GM21529 (cell line): ENCODE measurements around the gene PLPPR5.
"Not testable (repeated sequence)": the region's sequence is repeated elsewhere in the genome, so short reads cannot be mapped to it uniquely, and the experiment has no call there.

Experiments used
- ATAC-seq: cut with Tn5 transposase; IDR thresholded peaks from one replicate; pipeline ENCODE4 v1.9.1; 2021; ENCODE audit not compliant: unreplicated experiment

Gene PLPPR5

DNA sequence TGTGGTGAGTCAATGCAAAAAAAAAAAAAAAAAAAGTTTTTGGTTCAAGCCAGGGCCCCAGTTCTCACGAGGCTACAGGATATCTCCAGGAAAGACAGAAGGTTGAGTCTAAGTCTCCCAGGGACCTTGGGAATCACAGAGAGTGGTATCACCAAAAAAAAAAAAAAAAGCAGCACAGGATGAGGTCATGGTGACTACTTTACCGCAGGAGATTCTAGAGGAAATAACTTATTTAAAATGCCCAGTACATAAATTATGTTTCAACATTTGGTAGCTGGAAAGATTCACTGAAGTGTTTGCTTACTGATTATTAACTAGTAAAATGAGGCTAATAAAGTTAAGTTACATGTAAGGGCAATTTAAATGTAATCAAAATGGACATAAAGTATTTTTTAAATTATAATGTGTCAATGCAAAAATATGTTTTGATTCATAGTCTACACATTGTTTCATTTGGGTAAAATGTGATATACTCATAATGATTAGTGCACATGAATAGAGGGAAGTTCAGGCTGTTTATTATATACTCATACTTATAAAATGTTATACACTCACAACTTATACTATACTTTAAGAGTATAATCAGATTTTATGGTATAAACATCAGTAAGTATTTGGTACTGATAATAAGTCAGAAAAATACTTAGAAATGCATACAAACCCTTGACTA is 84.1 kb downstream of the PLPPR5 start:
- no peak for ATAC-seq

DNA sequence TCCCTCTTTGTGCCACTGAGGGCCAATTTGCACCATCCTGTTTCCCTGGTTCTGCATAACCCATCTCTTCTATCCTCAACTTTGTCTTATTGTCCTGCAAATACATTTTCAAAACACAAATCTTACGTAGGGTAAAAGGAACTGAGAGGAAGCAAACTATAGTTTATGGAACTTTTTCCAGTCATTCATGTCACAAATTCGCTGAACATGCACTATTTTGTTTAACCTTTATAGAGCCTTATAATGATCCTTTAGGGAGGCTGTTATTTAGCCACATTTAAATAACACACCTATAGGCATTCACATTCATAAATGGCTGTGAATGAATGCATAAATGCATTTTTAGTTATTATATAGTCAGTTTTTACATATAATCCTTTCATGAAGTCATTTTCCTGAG is 85.0 kb downstream of the PLPPR5 start:
- ATAC-seq: no peak

DNA sequence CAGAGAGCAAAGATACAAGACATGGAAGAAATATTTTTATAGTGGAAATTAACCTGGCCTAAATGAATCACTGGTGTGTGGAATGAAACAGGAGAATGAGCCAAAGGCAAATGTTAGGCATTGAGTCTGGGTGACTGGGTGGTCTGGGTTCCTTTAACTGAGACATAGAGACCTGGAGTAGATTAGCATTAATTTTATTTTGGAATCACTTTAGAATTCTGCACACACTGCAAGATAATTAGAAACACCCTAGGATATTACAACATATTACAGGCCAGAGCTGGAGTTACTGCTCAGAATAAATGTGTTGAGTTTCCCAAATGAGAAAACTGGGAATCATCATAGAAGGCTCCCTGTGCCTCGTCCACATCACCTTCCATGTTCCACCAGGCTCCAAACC is 85.5 kb downstream of the PLPPR5 start:
- ATAC-seq: no peak

DNA sequence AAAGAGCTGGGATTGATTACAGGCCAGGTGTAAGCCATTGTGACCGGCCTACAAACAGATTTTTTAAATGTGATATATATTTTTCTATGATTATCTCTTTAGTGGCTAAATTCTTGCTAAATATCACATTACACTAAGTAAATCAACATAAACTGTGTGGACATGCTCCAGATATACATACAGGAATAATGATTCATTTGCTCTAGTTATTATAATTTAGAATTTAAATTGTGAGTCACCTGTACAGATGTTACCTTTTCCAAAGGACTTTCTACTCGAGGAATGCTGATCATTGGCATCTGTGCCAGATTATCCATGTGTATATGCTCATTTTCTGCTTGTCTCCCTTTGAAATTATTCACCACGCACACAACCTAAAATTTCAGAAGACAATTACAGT is 90.1 kb downstream of the PLPPR5 start:
- no peak for ATAC-seq

DNA sequence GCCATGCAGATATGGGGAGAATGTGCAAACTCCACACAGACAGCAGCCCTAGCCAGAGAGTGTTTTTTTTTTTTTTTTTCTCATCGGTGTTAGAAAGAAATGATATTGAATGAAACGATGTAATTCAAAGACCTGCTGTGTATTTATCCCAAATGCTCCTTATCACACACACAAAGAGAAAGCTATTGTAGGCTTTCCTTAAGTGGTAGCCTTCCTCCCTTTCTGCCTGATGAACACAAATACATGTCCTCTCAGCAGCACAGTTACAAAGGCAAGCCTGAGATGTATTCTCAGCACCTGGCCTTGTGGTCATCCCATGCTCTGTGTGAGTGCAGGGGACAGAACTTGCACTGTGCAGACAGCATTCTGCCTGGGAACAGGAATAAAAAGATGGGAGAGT is 93.8 kb downstream of the PLPPR5 start:
- ATAC-seq: no peak

DNA sequence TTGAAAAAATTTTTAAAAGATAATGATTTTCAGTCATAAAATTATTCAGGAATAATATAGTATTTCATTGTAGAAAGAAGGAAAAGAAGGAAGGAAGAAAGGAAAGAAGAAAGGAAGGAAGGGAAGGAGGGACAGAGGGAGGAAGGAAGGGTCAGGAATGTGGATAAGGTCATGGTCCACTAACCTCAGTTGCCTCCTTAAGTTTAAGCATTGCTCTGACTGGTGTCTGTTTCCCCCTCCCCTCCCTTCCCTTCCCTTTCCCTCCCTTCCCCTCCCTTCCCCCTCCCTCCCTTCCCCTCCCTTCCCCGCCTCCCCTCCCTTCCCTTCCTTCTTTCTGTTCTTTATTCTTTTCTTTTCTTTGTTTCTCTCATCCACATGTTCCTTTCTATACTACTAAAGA is 95.7 kb downstream of the PLPPR5 start:
- no peak for ATAC-seq

DNA sequence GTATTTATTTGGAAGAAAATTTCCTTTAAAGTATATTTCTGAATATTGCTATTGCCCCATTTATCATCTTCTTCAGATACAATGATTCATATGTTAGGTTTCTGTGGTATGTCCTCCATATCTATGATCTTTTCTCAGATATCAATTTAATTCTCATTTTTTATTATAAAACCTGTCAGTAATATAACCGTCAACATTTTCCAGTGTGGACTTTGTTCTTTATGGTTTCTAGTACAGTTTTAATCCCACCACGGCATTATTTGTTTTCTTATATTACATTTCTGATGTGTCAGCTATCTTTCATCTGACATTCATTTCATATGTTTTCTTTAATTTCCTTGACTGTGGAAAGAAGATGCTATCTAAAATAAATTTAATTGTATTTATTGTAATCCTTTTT is 97.9 kb downstream of the PLPPR5 start:
- ATAC-seq: no peak

DNA sequence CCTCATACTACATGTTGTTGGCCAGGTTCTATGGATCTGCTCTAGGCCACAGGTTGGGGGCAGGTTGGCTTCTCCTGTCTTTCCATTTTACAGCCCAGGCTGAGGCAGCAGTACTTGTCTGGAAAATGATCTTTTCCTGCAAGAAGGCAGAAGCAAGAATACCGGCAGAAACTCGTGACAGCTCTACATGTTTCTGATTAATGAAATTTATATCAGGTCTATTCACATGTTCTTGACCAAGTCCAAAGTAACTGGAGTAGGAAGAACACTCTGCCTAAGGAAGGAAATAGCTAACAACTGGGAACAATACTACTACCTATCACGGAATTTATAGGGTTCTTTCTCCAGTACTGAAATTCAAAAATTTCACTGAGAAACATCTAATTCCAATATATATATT is 98.3 kb downstream of the PLPPR5 start:
- ATAC-seq: no peak

DNA sequence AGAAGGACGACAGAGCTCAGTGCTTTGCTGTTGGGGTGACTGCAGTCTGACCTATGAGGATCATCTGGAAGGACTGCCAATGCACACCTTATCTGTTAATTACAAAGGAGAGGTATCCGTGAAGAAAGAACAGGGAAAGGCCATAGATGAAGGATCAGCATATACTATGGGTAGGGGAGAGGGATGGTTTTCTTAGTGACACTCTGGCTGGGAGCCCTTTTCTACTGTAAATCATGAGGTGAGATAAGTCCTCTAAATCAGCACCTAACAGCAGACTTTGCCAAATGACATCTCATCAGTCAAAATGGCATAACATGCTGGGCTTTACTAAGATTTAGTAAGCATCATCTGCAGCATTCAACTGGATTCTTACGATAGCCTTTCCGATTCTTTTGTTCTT is 100.0 kb downstream of the PLPPR5 start:
- ATAC-seq: no peak

DNA sequence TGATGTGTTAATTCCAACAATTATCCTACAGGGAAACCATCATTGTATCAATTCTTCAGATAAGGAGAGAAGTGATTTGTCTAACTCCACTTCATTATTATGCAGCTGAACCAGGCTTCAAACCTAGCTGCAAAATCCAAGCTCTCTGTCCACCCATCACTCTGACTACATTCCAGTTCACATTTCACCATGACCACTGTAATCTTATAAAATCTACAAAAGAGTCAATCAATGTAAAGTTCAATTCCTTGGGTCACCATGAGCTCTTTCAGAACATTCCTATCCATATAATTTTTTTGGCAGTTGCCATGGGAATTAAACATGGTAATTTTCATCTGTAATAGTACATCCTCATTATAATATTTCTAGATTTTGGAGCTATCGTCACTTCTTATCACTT is 100.9 kb downstream of the PLPPR5 start:
- ATAC-seq: no peak

DNA sequence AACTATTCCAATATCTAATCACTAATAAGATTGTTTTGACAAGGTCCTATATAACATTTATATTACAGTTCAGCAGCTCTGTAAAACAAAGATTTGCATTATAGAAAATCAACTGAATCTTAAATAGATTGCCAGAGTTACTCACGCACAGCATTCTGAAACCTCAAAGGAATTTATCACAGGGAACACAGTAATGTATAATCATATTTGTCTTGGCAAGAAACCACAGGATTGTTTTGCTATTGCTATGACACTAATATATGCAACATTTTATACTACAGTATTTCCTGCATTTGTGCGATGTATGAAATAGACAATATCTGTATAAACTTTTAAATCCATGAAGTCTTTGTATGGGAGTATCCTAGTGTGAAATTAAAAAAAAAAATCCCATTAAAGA is 101.4 kb downstream of the PLPPR5 start:
- ATAC-seq: no peak

DNA sequence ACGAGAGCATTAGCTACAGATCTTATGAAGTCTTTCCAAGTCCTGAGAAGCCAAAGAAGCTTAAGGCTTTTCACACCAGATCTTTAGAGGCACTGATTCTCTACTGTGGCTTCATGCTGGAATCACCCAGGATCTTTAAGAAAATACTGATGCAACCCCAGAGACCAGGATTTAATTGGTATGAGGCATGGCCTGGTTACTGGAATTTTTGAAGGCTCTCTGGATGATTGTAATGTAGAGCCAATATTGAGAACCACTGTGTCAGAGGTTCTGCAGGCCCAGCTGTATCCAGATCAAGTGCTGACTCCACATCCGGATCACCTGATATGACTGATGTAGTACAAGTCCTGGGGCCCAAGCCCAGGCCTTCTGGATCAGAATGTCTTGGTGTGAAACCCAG is 105.7 kb downstream of the PLPPR5 start:
- ATAC-seq: no peak

DNA sequence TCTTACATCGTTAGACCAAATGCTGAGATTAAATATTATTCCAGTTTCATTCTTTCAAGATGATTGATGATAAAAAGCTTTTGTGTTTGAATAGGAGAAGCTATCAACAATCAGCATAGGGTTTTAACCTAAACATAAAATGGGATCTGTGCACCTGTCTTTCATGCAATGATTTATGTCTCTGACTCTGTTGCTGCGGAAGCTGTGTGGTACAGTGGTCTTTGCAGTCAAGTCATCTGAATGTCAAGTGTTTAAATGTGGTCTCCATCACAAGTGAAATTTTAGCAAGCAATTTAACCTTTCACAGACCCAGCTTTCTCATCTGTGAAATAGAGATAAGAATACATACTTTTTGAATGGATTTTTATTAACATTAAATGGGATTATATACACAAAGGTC is 107.2 kb downstream of the PLPPR5 start:
- no peak for ATAC-seq

DNA sequence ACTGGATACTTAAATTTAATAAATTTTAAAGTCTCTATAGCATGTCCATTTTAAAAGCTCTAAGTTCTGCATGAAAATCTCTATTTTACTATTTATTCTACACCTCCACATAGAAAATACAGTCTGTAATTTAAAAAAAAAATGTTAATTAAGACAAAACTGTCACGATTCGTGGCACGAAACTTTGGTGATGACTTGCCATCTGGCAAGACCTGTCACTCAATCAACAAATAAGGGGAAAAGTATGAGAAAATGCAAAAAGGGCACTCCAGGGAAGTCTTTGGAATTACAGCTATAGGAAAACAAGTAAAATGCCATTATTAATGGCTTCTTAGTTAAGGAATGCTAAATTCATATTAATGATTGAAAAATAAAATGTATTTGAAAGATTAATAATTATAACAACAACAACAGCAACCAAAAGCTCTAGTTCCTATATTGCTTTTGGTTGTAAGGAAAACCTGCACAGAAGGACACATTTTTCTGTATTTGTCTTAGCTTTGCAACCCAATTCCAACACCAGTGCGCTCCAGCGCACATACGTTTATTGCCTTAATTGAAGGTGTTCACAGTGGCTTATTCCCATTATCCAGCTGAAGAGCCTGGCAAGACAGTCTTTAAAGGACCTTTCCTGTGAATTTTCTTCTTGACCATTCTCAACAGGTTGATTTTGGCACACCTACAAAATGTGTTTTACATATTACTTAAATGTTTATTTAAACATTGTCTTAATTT is 107.8 kb downstream of the PLPPR5 start:
- ATAC-seq: no peak

DNA sequence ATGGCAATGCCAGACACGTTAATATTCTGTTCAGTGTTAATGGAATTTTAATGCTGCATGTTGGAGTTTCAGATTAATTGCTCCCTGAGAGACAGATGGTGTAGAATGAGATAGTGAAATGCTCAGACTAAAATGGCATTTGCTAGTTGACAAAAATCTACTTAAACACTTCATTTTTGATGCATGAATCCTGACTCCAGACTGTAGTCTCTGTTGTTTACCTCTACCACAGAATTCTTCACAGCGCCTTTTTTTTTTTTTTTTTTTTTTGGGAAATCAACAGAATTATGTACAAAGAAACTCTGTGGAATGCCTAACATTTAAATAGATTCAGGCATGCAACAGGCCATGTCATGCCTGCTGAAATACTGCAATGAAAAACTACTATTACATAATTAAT is 111.3 kb downstream of the PLPPR5 start:
- ATAC-seq: no peak

DNA sequence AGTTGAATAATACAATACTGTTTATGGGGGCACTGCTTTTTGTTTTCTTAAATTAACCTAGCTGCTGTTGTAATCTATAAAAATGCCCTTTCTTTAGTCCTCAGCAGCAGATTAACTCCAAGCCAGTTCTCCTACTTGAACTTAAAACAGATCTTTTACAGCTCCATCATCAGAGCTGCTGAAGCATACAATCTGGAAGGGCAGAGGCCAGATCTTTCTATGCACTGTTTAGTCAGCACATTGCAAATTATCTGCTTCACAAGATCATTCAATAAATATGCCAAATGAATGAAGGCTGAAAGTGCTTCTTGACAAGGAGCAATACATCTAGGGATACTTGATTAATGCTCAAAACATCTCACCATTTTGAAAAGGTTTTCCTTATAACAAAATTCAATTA is 115.8 kb downstream of the PLPPR5 start:
- no peak for ATAC-seq

DNA sequence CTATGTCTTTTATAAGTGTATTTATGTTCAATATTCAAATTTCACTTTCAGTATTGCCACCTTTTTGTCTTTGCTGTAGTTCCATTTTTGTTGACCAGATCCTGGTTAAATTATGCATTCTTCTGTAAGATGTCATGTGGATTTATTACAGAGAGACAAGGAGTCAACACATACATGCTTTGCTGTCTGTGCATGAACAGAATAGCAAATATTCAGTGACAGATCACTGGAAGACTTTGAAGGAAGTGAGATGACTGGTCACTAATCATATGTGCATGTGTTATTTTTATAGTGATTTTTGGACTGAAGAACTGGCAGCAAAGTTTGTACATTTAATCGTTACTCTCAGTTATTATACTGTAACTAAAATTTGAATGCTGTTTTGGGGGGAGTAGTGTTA is 117.2 kb downstream of the PLPPR5 start:
- no peak for ATAC-seq

DNA sequence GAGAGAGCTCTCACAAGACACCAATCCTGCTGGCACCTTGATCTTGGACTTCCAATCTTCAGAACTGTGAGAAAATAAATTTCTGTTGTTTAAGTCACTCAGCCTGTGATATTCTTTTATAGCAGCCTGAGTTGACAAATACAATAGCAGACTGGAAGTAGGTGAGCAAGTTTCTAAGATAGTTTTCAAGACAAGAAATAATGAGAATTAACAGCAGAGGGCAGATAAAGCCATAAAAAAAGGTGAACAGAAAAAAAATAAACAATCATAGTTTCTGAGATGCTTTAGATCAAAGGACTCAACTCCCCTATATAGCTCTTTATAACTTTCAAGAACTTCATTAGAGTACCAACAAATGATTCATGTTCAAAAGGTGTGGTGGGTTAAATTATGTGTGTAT is 119.8 kb downstream of the PLPPR5 start:
- no peak for ATAC-seq

DNA sequence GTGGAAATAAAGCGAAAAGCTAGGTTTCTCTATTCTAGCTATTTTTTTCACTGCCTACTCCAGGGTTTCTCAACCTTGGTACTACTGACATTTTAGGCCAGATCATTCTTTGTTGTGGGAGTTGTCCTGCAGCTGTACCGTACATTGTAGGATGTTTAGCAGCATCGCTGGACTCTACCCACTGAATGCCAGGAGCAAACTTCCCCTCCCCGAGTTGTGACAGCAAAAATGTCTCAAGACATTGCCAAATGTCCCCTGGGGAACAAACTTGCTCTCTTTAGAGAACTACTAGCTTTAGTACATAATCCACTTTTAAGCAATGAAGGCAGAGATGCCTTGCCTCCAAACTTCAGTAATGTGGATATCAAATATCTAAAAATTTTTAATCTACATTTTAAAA is 122.8 kb downstream of the PLPPR5 start:
- no peak for ATAC-seq

DNA sequence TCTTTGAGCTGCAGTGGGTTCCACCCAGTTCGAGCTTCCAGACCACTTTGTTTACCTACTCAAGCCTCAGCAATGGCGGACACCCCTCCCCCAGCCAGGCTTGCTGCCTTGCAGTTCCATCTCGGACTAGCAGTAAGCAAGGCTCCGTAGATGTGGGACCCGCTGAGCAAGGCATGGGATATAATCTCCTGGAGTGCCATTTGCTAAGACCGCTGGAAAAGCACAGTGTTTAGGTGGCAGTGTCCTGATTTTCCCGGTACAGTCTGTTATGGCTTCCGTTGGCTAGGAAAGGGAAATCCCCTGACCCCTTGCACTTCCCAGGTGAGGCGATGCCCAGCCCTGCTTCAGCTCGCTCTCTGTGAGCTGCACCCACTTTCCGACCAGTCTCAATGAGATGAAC is 123.4 kb downstream of the PLPPR5 start:
- not testable (repeated sequence) for ATAC-seq

DNA sequence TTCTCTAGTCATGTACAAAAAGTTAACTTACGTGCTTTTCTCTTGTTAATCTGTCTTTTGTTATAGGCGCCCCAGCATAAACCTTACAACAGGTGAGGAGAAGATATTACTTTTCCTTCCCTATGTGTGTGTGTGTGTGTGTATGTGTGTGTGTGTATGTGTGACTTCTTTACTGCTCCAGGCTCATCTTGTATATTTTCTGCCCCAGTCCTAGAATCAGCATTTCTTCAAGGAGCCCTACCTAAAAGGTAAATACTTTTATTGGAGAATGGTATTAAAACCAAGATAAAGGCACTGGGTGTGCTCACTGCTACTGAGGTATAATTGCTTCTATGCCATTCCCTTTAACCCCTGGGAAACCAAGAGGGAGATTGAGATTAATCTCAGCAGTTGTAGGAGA is 129.8 kb downstream of the PLPPR5 start:
- ATAC-seq: no peak

DNA sequence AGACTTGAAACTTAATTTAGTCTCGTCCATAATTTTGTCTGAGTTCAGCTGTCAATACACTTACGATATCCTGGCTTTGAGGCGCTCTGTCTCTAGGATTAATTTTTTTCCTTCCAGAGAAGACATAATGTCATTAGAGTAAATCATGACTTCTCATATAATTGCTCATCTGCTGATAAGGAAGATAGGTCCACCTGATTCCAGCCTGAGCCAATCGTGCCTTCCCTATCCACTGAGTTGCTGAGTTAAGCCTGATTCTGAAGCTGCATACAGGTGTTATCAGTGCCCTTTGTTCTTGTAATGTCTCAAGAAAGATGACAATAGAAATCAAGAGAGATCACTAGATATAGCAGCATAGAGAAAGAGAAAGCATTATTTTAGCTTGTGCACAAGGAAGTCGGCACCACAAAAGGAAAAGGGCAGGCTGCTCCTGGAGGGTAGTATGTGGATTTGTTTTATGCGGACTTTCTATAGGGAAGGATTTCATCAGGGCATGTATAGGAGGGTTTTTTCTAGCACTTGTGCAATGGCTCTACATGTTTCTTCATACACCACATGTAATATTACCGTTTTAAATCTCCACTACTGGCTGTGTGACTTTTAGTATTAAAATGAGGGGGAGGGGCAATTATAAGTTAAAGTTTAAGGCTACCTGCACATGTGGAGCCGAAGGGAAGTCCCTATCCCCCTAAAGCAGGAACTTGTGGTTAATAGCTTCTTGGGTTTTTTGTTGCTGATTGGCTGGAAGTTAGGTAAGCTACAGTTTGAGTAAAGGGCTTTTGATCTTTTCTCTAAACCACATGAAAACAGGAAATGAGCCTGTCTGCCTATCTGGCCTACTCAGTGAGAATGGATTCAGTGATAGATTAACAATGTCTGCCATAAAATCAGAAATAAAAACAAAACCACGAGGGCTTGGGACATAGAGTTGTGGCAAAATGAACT is 133.4 kb downstream of the PLPPR5 start:
- peak; percentile 98 for ATAC-seq
